Smooth muscle cell of the umbilical artery (primary cell): ENCODE results near the gene DBH. TPM values are rescaled to one million over a fixed set of nuclear protein-coding genes. Genes with fewer than 3 reads are reported as not detected.

Experiments
- total RNA-seq: library from RNA; depleted of rRNA; stranded (reverse); fragments of >200 nt; gene quantifications from 2 replicates; pipeline ENCODE4 v1.2.3, GENCODE V29; 2014

Gene DBH
- total RNA-seq = not detected in 2 replicates

DNA sequence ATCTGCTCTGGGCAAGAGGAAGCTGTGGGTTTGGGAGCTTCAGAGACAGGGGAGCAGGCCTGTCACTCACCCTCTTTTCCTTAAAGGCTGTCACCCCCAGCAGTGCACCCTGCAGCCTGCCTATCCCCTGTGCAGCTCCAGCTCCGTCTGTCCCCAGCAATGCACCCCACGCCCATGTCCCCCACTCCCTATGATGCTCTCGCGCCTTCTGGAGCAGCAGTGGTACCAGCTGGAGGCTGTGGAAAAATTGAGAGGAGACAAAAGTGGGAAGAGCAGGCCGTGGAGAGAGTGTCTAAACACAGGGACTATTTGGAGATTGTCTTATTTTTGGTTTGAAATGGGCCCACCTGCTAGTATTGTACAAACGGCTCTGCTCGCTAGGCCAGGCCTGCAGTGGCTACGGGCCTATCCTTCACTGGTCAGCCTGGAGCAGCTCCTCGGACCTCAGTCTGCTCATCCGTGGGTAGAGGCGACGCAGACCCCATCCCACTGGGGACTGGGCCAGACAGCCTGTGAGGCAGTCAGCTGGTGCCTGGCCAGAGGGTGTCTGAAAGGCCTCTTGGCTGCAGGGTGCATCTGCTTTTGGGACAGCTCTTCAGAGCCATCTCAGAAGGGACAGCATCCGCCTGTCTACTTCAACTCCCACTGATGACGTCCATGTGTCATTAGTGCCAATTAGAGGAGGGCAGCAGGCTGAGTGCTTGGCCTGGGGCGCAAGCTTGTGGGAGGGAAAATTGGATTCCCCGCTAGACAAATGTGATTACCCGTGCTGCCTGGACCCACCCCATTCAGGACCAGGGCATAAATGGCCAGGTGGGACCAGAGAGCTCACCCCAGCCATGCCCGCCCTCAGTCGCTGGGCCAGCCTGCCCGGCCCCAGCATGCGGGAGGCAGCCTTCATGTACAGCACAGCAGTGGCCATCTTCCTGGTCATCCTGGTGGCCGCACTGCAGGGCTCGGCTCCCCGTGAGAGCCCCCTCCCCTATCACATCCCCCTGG, at the start of gene DBH:
TSS of gene DBH (plus strand) at position 831 of the 999 bp plus-strand sequence. CDS start at position 840, 9 bp downstream.

DNA sequence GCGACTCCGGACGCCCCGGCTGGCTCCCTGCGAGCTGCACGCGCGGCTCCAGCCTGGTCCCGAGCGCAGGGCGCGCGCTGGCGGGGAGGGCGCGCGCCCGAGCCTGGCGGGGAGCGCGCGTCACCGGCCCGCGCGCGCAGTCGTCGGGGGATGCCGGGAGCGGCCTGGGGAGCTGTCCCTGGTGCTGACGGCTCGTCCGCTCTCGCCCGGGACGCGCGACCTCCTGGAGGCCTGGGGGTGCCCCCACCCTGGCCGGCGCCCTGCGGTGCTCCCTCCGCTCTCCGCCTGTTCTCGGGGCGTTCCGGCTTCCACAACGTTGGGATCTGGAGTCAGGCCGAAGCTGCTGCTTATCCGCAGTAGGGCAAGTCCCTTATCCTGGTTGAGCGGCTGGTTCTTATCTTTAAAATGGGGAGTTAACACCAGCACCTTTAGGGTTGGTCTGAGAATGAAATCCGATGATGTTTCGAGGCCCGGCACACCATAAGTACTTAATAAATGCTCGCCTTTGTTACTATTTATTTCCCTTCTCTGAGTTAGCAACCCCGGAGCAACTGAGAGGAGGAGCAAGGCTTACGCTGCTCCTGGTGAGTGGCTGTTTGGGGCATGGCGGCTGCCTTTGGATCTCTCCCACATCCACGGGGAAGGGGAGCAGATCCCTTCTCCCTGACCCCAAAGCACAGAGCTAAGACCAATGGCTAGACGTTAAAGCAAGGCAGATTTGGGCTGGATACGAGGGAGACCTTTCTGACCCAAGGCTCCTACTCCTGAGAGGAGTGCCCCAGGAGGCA, 26.7 kb upstream of the DBH start, which contains the start of gene FAM163B:
TSS of gene FAM163B (minus strand) at position 79 of the 788 bp plus-strand sequence. CDS start 29,166 bp downstream, outside the sequence.

Other genes starting within 250 kb of the DBH start
- 11.3 and 18.9 TPM in 2 replicates for gene REXO4, start 218.4 kb upstream of the DBH start, total RNA-seq
- 1.8 and 2.8 TPM in 2 replicates for gene ADAMTS13, start 214.0 kb upstream of the DBH start, total RNA-seq
- gene CACFD1, start 176.4 kb upstream of the DBH start, total RNA-seq = 7.6 and 10.4 TPM in 2 replicates
- 33.1 and 38.3 TPM in 2 replicates for gene SLC2A6, start 157.3 kb upstream of the DBH start, total RNA-seq
- not detected in 2 replicates for gene MYMK, start 111.4 kb upstream of the DBH start, total RNA-seq
- gene ADAMTSL2, start 101.7 kb upstream of the DBH start, total RNA-seq = 0.83 and 4.8 TPM in 2 replicates
- 0.30 TPM in 1 of 2 replicates, not detected in the other for gene FAM163B, start 27.0 kb upstream of the DBH start, total RNA-seq
- 18.4 and 23.9 TPM in 2 replicates for gene SARDH, start 102.0 kb downstream of the DBH start, total RNA-seq